Gastrocnemius medialis (tissue), 4 donors: ENCODE results near the gene CDKAL1.

Experiments used
- POLR2A ChIP-seq, 2 donors: fragments of 450-650 bp; IDR thresholded peaks; one replicate each; pipeline ENCODE4 v1.6.1; 2017; ENCODE audit warnings: antibody characterized with exemption in 2 of 2, mild to moderate bottlenecking in 2 of 2, moderate library complexity in 2 of 2
- TF ChIP-seq, protein P1 (sequence below), 5 experiments: fragments of 450-650 bp in 3 of 5; fragments of 200-600 bp in 2 of 5; sonication (generic) in 2 of 5; IDR thresholded peaks in 4 of 5; conservative IDR thresholded peaks in 1 of 5; 1 replicate in 4 of 5; 2 replicates in 1 of 5; pipeline ENCODE4 v1.5.1; 2016 to 2019; ENCODE audit warnings: antibody characterized with exemption in 5 of 5, mild to moderate bottlenecking in 3 of 5, moderate library complexity in 3 of 5

DNA sequence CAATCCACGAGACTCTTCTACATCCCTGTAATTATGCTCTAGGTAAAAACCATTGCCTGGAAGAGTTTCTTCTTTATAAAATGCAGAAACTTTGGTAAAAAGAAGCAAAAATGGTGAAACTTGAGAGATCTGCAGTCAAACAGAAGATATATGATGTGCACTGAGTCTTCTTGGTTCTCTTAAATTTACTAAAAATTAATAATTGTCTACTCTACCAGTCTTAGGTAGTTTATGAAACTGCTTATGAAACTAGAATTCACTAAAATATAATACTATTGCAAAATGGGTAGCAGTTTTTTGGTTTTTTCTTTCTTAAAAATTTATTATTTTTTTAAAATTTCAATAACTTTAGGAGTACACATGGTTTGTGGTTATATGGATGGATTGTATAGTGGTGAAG lies 540.2 kb downstream of the CDKAL1 start:
- no peak for TF ChIP-seq POLR2A (IDR thresholded peaks at IDR 0.05)
- TF ChIP-seq, protein P1, sequence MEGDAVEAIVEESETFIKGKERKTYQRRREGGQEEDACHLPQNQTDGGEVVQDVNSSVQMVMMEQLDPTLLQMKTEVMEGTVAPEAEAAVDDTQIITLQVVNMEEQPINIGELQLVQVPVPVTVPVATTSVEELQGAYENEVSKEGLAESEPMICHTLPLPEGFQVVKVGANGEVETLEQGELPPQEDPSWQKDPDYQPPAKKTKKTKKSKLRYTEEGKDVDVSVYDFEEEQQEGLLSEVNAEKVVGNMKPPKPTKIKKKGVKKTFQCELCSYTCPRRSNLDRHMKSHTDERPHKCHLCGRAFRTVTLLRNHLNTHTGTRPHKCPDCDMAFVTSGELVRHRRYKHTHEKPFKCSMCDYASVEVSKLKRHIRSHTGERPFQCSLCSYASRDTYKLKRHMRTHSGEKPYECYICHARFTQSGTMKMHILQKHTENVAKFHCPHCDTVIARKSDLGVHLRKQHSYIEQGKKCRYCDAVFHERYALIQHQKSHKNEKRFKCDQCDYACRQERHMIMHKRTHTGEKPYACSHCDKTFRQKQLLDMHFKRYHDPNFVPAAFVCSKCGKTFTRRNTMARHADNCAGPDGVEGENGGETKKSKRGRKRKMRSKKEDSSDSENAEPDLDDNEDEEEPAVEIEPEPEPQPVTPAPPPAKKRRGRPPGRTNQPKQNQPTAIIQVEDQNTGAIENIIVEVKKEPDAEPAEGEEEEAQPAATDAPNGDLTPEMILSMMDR (IDR thresholded peaks at IDR 0.05 in 4 of 5, conservative IDR thresholded peaks at IDR 0.05 in 1 of 5): no peak
